ENCODE results near the gene TASOR2. TPM values are rescaled to one million over a fixed set of nuclear protein-coding genes. Genes with fewer than 3 reads are reported as not detected.

The TASOR2 gene
- total RNA-seq, 1 donor from 2014 or later = 59.6 TPM

GRCh38 chr10:5685764-5686240 lies 1.2 kb downstream of the TASOR2 start:
- no peak for DNase-seq (ENCODE audit: extremely low spot score, unreplicated experiment)
- Mint-ChIP-seq H3K4me3 (ENCODE audit: unreplicated experiment) (peak overlapping the region; percentile 95), H3K27me3 (ENCODE audit: unreplicated experiment) (peaks cover 10% of the 10 kb centered on the region), H3K27ac (ENCODE audit: unreplicated experiment) (peak overlapping the region; percentile 93), H3K4me1 (ENCODE audit: unreplicated experiment) (peaks cover 24% of the 10 kb centered on the region), H3K36me3 (ENCODE audit: unreplicated experiment) (no peaks in the 10 kb centered on the region), H3K9me3 (ENCODE audit: unreplicated experiment) (no peaks in the 10 kb centered on the region)
- TF ChIP-seq, protein P1, sequence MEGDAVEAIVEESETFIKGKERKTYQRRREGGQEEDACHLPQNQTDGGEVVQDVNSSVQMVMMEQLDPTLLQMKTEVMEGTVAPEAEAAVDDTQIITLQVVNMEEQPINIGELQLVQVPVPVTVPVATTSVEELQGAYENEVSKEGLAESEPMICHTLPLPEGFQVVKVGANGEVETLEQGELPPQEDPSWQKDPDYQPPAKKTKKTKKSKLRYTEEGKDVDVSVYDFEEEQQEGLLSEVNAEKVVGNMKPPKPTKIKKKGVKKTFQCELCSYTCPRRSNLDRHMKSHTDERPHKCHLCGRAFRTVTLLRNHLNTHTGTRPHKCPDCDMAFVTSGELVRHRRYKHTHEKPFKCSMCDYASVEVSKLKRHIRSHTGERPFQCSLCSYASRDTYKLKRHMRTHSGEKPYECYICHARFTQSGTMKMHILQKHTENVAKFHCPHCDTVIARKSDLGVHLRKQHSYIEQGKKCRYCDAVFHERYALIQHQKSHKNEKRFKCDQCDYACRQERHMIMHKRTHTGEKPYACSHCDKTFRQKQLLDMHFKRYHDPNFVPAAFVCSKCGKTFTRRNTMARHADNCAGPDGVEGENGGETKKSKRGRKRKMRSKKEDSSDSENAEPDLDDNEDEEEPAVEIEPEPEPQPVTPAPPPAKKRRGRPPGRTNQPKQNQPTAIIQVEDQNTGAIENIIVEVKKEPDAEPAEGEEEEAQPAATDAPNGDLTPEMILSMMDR (IDR thresholded peaks at IDR 0.05) = no peak

GRCh38 chr10:5688587-5688986 lies 3.9 kb downstream of the TASOR2 start:
- no peaks in the 10 kb centered on the region for H3K27me3 Mint-ChIP-seq (ENCODE audit: unreplicated experiment)
- no peaks in the 10 kb centered on the region for H3K9me3 Mint-ChIP-seq (ENCODE audit: unreplicated experiment)
- H3K4me3 Mint-ChIP-seq (ENCODE audit: unreplicated experiment) = no peak overlapping the region
- TF ChIP-seq, protein P1 (IDR thresholded peaks at IDR 0.05) = no peak
- H3K4me1 Mint-ChIP-seq (ENCODE audit: unreplicated experiment) = peaks cover 40% of the 10 kb centered on the region
- no peak overlapping the region for H3K27ac Mint-ChIP-seq (ENCODE audit: unreplicated experiment)
- DNase-seq (ENCODE audit: extremely low spot score, unreplicated experiment) = no peak
- no peaks in the 10 kb centered on the region for H3K36me3 Mint-ChIP-seq (ENCODE audit: unreplicated experiment)

DNA sequence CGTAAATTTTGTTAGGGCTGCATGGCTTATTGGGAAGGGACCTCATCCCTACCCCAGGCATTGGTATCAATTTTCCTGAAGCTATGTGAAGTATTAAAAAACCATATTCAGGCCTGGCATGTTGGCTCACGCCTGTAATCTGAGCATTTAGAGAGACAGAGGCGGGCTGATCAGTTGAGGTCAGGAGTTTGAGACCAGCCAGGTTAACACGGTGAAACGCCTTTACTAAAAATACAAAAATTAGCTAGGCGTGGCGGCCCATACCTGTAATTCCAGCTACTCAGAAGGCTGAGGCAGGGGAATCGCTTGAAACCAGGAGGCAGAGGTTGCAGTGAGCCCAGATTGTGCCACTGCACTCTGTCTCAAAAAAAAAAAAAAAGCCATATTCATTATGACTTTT lies 7.1 kb downstream of the TASOR2 start:
- H3K36me3 Mint-ChIP-seq (ENCODE audit: unreplicated experiment) = no peaks in the 10 kb centered on the region
- H3K9me3 Mint-ChIP-seq (ENCODE audit: unreplicated experiment) = no peaks in the 10 kb centered on the region
- H3K4me3 Mint-ChIP-seq (ENCODE audit: unreplicated experiment) = no peak overlapping the region
- TF ChIP-seq, protein P1 (IDR thresholded peaks at IDR 0.05) = no peak
- no peak for DNase-seq (ENCODE audit: extremely low spot score, unreplicated experiment)
- no peaks in the 10 kb centered on the region for H3K27me3 Mint-ChIP-seq (ENCODE audit: unreplicated experiment)
- H3K27ac Mint-ChIP-seq (ENCODE audit: unreplicated experiment) = no peak overlapping the region
- peaks cover 29% of the 10 kb centered on the region for H3K4me1 Mint-ChIP-seq (ENCODE audit: unreplicated experiment)

DNA sequence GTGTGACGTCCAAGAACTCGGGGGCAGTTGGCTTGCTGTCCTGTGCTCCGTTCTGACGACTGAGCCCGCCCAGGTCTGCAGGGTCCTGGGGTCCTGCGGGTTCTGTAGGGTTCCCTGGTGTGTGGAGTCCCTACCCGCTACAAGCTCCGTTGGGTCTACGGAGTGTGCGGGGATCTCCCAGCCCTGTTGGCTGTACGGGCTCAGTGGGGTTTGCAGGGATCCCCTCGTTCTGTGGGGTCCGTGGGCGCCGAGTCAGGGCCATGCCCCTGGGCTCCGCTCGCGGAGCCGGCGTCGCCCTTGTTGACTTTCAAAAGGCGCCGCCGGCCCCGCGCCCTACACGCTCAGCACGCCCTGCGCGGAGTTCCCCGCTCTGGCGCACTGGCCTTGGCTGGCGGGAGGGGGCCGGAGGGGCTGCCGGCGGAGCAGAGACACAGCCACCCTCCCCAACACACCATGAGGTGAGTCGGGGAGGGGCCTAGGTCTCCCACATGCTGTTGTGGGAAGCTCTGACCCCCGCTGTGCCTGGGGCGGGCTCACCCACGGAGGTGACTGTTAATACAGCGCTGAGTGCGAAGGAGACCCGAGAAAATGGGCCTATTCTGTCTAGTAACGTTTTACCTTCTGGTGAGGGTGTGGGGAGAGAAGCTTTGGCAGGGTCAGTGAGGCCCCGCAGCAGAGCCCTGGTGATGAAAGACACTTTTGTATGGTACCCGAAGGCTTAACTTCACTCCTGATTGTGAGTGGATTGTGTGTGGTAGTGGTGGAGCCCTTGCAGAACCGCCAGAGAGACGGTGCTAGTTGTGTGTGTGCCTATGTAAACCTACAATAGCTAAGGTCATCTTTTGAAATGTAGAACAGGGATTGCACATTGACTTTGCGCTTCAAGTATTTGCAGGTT lies 8.1 kb downstream of the TASOR2 start:
- DNase-seq (ENCODE audit: extremely low spot score, unreplicated experiment) = no peak
- Mint-ChIP-seq H3K4me3 (ENCODE audit: unreplicated experiment) (peak overlapping the region; percentile 65), H3K36me3 (ENCODE audit: unreplicated experiment) (no peaks in the 10 kb centered on the region), H3K27me3 (ENCODE audit: unreplicated experiment) (no peaks in the 10 kb centered on the region), H3K4me1 (ENCODE audit: unreplicated experiment) (peaks cover 23% of the 10 kb centered on the region), H3K27ac (ENCODE audit: unreplicated experiment) (peak overlapping the region; percentile 63), H3K9me3 (ENCODE audit: unreplicated experiment) (no peaks in the 10 kb centered on the region)
- TF ChIP-seq, protein P1 (IDR thresholded peaks at IDR 0.05) = no peak

- H3K27ac Mint-ChIP-seq (ENCODE audit: unreplicated experiment) = no peak overlapping the region
- no peaks in the 10 kb centered on the region for H3K36me3 Mint-ChIP-seq (ENCODE audit: unreplicated experiment)
- TF ChIP-seq, protein P1 (IDR thresholded peaks at IDR 0.05) = no peak
- DNase-seq (ENCODE audit: extremely low spot score, unreplicated experiment) = no peak
- H3K4me3 Mint-ChIP-seq (ENCODE audit: unreplicated experiment) = no peak overlapping the region
- H3K4me1 Mint-ChIP-seq (ENCODE audit: unreplicated experiment) = peaks cover 21% of the 10 kb centered on the region
- H3K27me3 Mint-ChIP-seq (ENCODE audit: unreplicated experiment) = no peaks in the 10 kb centered on the region
- H3K9me3 Mint-ChIP-seq (ENCODE audit: unreplicated experiment) = no peaks in the 10 kb centered on the region
Observed at GRCh38 chr10:5694573-5694972, 9.9 kb downstream of the TASOR2 start.

Measured in osteocyte (in vitro differentiated cells).